ENCODE results near the gene PLCD3. TPM values are rescaled to one million over a fixed set of nuclear protein-coding genes. Genes with fewer than 3 reads are reported as not detected.

The PLCD3 gene
- total RNA-seq, 1 donor, result 8.1 TPM

- no peak for DNase-seq (ENCODE audit: low read depth in 2 of 3, low spot score in 2 of 3)
Observed at GRCh38 chr17:45150911-45151809, 18.8 kb upstream of the PLCD3 start.

GRCh38 chr17:45149669-45150664 lies 17.7 kb upstream of the PLCD3 start:
- peak in 1 of 3 donors; percentile 35 for DNase-seq (ENCODE audit: low read depth in 2 of 3, low spot score in 2 of 3)

GRCh38 chr17:45149037-45149668 lies 16.8 kb upstream of the PLCD3 start:
- DNase-seq (ENCODE audit: low read depth in 2 of 3, low spot score in 2 of 3), result peak in 2 of 3 donors; percentile 80 to 83

- peak; percentile 100 for DNase-seq (ENCODE audit: low read depth in 2 of 3, low spot score in 2 of 3)
Observed at GRCh38 chr17:45148183-45149036, 16.1 kb upstream of the PLCD3 start, which contains the start of gene HEXIM1. Gene HEXIM1, plus strand, starts transcription at chr17:45148475. Its CDS starts 716 bp downstream, at chr17:45149191.

- DNase-seq (ENCODE audit: low read depth in 2 of 3, low spot score in 2 of 3), result peak; percentile 77 to 94 (median 91)
Observed at GRCh38 chr17:45147581-45148182, 15.4 kb upstream of the PLCD3 start.

GRCh38 chr17:45146890-45147580 lies 14.7 kb upstream of the PLCD3 start:
- DNase-seq (ENCODE audit: low read depth in 2 of 3, low spot score in 2 of 3), result peak in 2 of 3 donors; percentile 83 to 85

DNA sequence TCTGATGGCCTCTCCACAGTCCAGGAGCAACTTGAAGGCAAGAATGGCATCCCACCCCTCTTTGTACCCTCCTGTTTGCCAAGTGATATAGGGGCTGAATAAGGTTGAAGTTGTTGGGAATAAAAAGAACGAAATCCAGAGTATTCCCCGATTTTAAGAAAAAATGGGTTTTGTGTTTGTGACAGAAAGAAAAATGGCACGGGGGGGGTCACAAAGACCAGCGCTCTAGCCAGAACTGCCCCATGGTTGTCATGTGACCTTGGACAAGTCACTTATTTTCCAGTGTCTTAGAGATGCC lies 14.2 kb upstream of the PLCD3 start:
- no peak for DNase-seq (ENCODE audit: low read depth in 2 of 3, low spot score in 2 of 3)

GRCh38 chr17:45146166-45146565 lies 13.9 kb upstream of the PLCD3 start:
- DNase-seq (ENCODE audit: low read depth in 2 of 3, low spot score in 2 of 3), result no peak

DNA sequence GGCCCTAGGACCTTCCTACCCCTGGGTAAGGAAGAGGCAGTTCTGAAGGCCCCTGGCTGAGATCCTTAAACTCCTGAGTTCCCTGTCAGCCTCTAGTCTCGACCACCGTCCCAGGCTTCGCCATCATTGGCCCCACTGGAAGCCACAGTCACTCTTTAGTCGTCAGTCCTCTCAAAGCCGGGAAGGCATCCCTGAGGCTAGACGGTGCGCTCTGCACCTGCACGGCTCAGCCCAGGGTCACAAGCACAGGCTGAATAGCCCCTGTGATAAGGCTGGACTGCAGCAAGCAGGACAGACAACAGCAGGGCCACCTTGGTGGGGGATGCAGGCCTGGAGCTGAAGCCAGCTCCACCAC lies 12.7 kb upstream of the PLCD3 start:
- no peak for DNase-seq (ENCODE audit: low read depth in 2 of 3, low spot score in 2 of 3)

GRCh38 chr17:45144199-45145034 lies 12.1 kb upstream of the PLCD3 start:
- no peak for DNase-seq (ENCODE audit: low read depth in 2 of 3, low spot score in 2 of 3)

- peak in 2 of 3 donors; percentile 37 to 40 for DNase-seq (ENCODE audit: low read depth in 2 of 3, low spot score in 2 of 3)
Observed at GRCh38 chr17:45143767-45144198, 11.5 kb upstream of the PLCD3 start.

DNA sequence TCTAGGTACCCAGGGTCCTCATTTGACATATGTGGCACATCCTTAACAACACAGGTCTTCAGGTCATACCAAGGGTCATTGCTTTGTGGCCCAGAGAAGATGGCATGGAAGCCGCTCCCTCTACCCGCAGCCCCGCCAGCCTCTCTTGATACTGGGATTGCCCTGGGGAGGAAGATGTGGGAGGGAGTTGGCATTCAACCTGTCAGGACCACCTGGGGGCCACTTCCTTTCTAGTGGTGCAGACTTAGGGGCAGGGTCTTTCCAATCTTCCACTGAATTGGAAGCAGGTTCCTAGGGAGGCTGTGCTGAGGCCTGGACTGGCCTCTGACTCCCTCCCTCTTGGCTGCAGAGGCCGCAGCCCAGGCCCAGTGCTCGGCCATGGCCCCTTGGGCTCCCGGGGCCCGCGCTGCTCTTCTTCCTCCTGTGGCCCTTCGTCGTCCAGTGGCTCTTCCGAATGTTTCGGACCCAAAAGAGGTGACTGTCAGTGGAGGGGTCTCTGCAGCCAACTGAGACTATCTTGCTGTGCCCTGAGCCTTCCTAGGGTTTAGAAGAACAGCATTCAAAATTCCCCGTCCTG lies 10.9 kb upstream of the PLCD3 start:
- no peak for DNase-seq (ENCODE audit: low read depth in 2 of 3, low spot score in 2 of 3)

DNA sequence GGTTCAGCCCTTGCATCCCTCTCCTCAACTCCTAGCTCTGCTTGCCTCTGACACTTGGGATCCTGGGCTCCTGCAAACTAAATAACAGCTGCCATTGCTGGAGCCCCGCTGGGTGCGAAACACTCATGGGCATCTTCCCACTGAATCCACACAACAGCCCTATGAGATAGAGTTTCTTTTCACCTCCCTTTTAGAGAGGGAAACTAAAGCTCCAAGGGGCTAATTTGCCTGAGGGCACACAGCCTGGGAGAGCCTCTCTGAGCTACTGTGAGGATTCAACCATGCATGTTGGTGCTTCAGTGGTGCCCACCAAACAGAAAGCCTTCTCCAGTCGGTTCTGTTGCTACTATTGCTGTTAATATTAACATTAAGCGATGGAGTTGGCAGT lies 7.2 kb upstream of the PLCD3 start:
- no peak for DNase-seq (ENCODE audit: low read depth in 2 of 3, low spot score in 2 of 3)

- DNase-seq (ENCODE audit: low read depth in 2 of 3, low spot score in 2 of 3), result no peak
Observed at GRCh38 chr17:45138911-45139532, 6.7 kb upstream of the PLCD3 start.

GRCh38 chr17:45137561-45138305 lies 5.4 kb upstream of the PLCD3 start:
- DNase-seq (ENCODE audit: low read depth in 2 of 3, low spot score in 2 of 3), result no peak

DNA sequence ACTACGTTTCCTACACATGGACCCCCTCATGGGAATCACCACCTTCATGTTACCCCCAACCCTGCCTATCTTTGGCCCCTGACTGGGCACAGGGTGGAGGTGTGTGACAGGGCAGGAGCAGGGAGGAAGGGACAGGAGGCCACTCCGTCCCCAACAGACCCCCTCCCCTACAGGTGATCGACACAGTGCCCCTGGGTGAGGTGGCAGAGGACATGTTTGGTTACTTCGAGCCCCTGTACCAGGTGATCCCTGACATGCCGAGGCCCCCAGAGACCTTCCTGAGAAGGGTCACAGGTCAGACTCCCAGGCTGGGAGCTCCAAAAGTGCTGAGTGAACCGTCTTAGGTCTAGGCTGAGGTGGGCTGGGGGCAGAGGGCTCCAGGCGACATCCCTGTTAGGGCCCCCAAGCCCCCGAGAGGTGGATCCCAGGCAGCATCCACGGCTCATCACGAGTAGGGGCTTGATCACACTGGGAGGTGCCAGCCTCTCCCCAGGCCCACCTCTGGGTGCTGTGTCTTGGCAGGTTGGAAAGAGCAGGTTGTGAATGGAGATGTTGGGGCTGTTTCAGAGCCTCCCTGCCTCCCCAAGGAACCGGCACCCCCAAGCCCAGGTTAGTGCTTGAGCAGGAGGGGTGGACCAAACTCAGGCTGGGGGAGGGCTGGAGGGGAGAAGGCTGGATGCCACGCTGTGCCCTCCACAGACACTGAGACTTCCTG lies 4.7 kb upstream of the PLCD3 start:
- DNase-seq (ENCODE audit: low read depth in 2 of 3, low spot score in 2 of 3), result no peak
